GM19043 (cell line): ENCODE results near the gene PLEKHG3.

ENCODE experiments used
- ATAC-seq: cut with Tn5 transposase; IDR thresholded peaks from one replicate; pipeline ENCODE4 v1.9.1; 2021; ENCODE audit warnings: low read depth; ENCODE audit not compliant: unreplicated experiment

The PLEKHG3 gene

GRCh38 chr14:64762044-64763034 is 58.1 kb downstream of the PLEKHG3 start:
- ATAC-seq, result no peak

- ATAC-seq, result no peak
Measured at GRCh38 chr14:64763085-64763782, 59.0 kb downstream of the PLEKHG3 start.

- ATAC-seq, result no peak
Measured at GRCh38 chr14:64763801-64764621, 59.8 kb downstream of the PLEKHG3 start.

GRCh38 chr14:64764641-64765520 is 60.7 kb downstream of the PLEKHG3 start:
- no peak for ATAC-seq

GRCh38 chr14:64765740-64766302 is 61.6 kb downstream of the PLEKHG3 start:
- no peak for ATAC-seq

GRCh38 chr14:64766430-64767151 is 62.4 kb downstream of the PLEKHG3 start:
- no peak for ATAC-seq

GRCh38 chr14:64767215-64767964 is 63.2 kb downstream of the PLEKHG3 start:
- no peak for ATAC-seq

GRCh38 chr14:64768401-64769095 is 64.3 kb downstream of the PLEKHG3 start:
- no peak for ATAC-seq

- no peak for ATAC-seq
Measured at GRCh38 chr14:64769096-64770020, 65.1 kb downstream of the PLEKHG3 start.

GRCh38 chr14:64770751-64771150 is 66.5 kb downstream of the PLEKHG3 start:
- ATAC-seq, result no peak

GRCh38 chr14:64771161-64771560 is 66.9 kb downstream of the PLEKHG3 start:
- no peak for ATAC-seq

GRCh38 chr14:64772397-64772950 is 68.2 kb downstream of the PLEKHG3 start:
- no peak for ATAC-seq

GRCh38 chr14:64773046-64773445 is 68.8 kb downstream of the PLEKHG3 start:
- ATAC-seq, result no peak

GRCh38 chr14:64773577-64773976 is 69.4 kb downstream of the PLEKHG3 start:
- no peak for ATAC-seq

GRCh38 chr14:64774272-64774671 is 70.0 kb downstream of the PLEKHG3 start:
- no peak for ATAC-seq

- no peak for ATAC-seq
Measured at GRCh38 chr14:64775081-64775777, 71.0 kb downstream of the PLEKHG3 start.
